Activated CD8-positive, alpha-beta T cell treated with anti-CD3 and anti-CD28 coated beads for 36 hours (primary cell): ENCODE measurements around the gene HIGD1B. TPM values are rescaled to one million over a fixed set of nuclear protein-coding genes. Genes with fewer than 3 reads are reported as not detected.

Experiments
- ATAC-seq: fragments of 200-7000 bp; cut with Tn5 transposase; one replicate; pipeline ENCODE4 v1.10.0; 2021; ENCODE audit warnings: mild to moderate bottlenecking, moderate library complexity
- CTCF ChIA-PET: fragments of 350-600 bp; sonication (Branson Sonifier 250); formaldehyde crosslinking; loops from one replicate; lab custom pipeline; 2021; ENCODE audit warnings: antibody characterized with exemption; lab: Charles Lee
- POLR2A ChIA-PET: fragments of 350-600 bp; sonication (Branson Sonifier 250); formaldehyde crosslinking; loops from one replicate; lab custom pipeline; 2021; ENCODE audit warnings: antibody characterized with exemption; lab: Charles Lee
- DNase-seq: peaks from one replicate; pipeline ENCODE4 v3.0.0-alpha.2; 2020
- H3K27ac Mint-ChIP-seq: one replicate; pipeline ENCODE4 v1.8.0; 2021; ENCODE audit warnings: mild to moderate bottlenecking, mixed read lengths
- H3K27me3 Mint-ChIP-seq: one replicate; pipeline ENCODE4 v1.8.0; 2021; ENCODE audit warnings: mixed read lengths
- H3K36me3 Mint-ChIP-seq: one replicate; pipeline ENCODE4 v1.8.0; 2021; ENCODE audit warnings: low read depth, mixed read lengths
- H3K4me1 Mint-ChIP-seq: one replicate; pipeline ENCODE4 v1.8.0; 2021; ENCODE audit warnings: low read depth, mixed read lengths
- H3K4me3 Mint-ChIP-seq: one replicate; pipeline ENCODE4 v1.8.0; 2021; ENCODE audit warnings: mild to moderate bottlenecking, moderate library complexity, mixed read lengths
- H3K9me3 Mint-ChIP-seq: one replicate; pipeline ENCODE4 v1.8.0; 2021; ENCODE audit warnings: mixed read lengths
- CTCF ChIP-seq: fragments of 200-600 bp; IDR thresholded peaks from one replicate; pipeline ENCODE4 v1.8.0; 2022; ENCODE audit warnings: antibody characterized with exemption, mild to moderate bottlenecking
- intact Hi-C: fragments of 100-400 bp; cut with micrococcal nuclease; formaldehyde crosslinking; loops from one replicate; pipeline ENCODE4 v1.10.0; 2022
- total RNA-seq, 2 experiments: library from RNA; stranded (reverse); gene quantifications; one replicate each; pipeline ENCODE4 v1.2.3, GENCODE V29; 2021

The HIGD1B gene
- total RNA-seq, 2 experiments from 2014 or later = not detected

GRCh38 chr17:44829523-44830358 lies 17.9 kb upstream of the HIGD1B start, which contains the start of gene GJC1:
Gene GJC1 (minus strand): TSS chr17:44830287. CDS start chr17:44805817, 24,470 bp downstream.
- TF ChIP-seq CTCF = no peak
- ATAC-seq (peak; percentile 70), DNase-seq (peak; percentile 28)
- H3K27me3 Mint-ChIP-seq = peaks cover 44% of the 10 kb centered on the region
- ChIA-PET POLR2A (interaction anchor here (0.6 kb wide), 1 partner anchor 205 kb away, joined by 3 read pairs; no protein-coding TSS in a partner anchor), CTCF (interaction anchor here (1.2 to 1.8 kb wide), 4 partner anchors 22 to 52 kb away, joined by 3 to 11 read pairs (median 6); no protein-coding TSS in a partner anchor)
- H3K4me3 Mint-ChIP-seq = peak within 1 kb of the TSS; percentile 76
- no peaks in the 10 kb centered on the region for H3K36me3 Mint-ChIP-seq
- H3K4me1 Mint-ChIP-seq = peaks cover 9% of the 10 kb centered on the region
- intact Hi-C loops = no loop called here
- no peaks in the 10 kb centered on the region for H3K9me3 Mint-ChIP-seq
- H3K27ac Mint-ChIP-seq = peak within 1 kb of the TSS; percentile 6

GRCh38 chr17:44830359-44831288 lies 17.1 kb upstream of the HIGD1B start:
- H3K9me3 Mint-ChIP-seq = no peaks in the 10 kb centered on the region
- intact Hi-C loops = no loop called here
- H3K4me1 Mint-ChIP-seq = peaks cover 9% of the 10 kb centered on the region
- H3K4me3 Mint-ChIP-seq = peak overlapping the region; percentile 69
- ATAC-seq (peak; percentile 32), DNase-seq (peak; percentile 28)
- POLR2A ChIA-PET = interaction anchor here (0.5 kb wide), 1 partner anchor 402 kb away, joined by 3 read pairs; no protein-coding TSS in a partner anchor
- no peaks in the 10 kb centered on the region for H3K36me3 Mint-ChIP-seq
- CTCF ChIA-PET = interaction anchor here (1.6 kb wide), 1 partner anchor 52 kb away, joined by 11 read pairs; no protein-coding TSS in a partner anchor
- H3K27me3 Mint-ChIP-seq = peaks cover 44% of the 10 kb centered on the region
- H3K27ac Mint-ChIP-seq = no peak overlapping the region
- TF ChIP-seq CTCF = no peak

- ChIA-PET CTCF (interaction anchor here (1.6 kb wide), 1 partner anchor 52 kb away, joined by 11 read pairs; no protein-coding TSS in a partner anchor), POLR2A (interaction anchor here (1.7 kb wide), 1 partner anchor 8 kb away, joined by 5 read pairs; no protein-coding TSS in a partner anchor)
- H3K27ac Mint-ChIP-seq = no peak overlapping the region
- no peak overlapping the region for H3K4me3 Mint-ChIP-seq
- no peak for TF ChIP-seq CTCF
- peaks cover 44% of the 10 kb centered on the region for H3K27me3 Mint-ChIP-seq
- H3K36me3 Mint-ChIP-seq = no peaks in the 10 kb centered on the region
- peaks cover 9% of the 10 kb centered on the region for H3K4me1 Mint-ChIP-seq
- no peaks in the 10 kb centered on the region for H3K9me3 Mint-ChIP-seq
- DNase-seq (no peak), ATAC-seq (no peak)
- intact Hi-C loops = no loop called here
Observed at GRCh38 chr17:44831371-44831770, 16.3 kb upstream of the HIGD1B start.

GRCh38 chr17:44832805-44833204 lies 14.9 kb upstream of the HIGD1B start:
- Mint-ChIP-seq H3K9me3 (no peaks in the 10 kb centered on the region), H3K27me3 (peaks cover 32% of the 10 kb centered on the region), H3K36me3 (no peaks in the 10 kb centered on the region), H3K4me3 (no peak overlapping the region), H3K4me1 (peaks cover 9% of the 10 kb centered on the region), H3K27ac (no peak overlapping the region)
- ChIA-PET POLR2A (interaction anchor here (1.7 kb wide), 1 partner anchor 10 kb away, joined by 5 read pairs; no protein-coding TSS in a partner anchor), CTCF (interaction anchor here (1.2 kb wide), 1 partner anchor 53 kb away, joined by 6 read pairs; no protein-coding TSS in a partner anchor)
- intact Hi-C loops = no loop called here
- DNase-seq (no peak), ATAC-seq (no peak)
- no peak for TF ChIP-seq CTCF
